Panc1 (cell line): ENCODE measurements around the gene FILIP1L.
A peak's percentile ranks its signal among the peaks of the same experiment; 100 is the strongest.

Experiments used
- POLR2AphosphoS5 ChIP-seq: IDR thresholded peaks from 2 replicates; pipeline ENCODE4 v1.6.1; 2012; ENCODE audit warnings: mild to moderate bottlenecking, low read depth, low read length, moderate library complexity
- TF ChIP-seq, protein P1 (sequence below): fragments of 450-650 bp; IDR thresholded peaks from 2 replicates; pipeline ENCODE4 v1.5.1; 2017; ENCODE audit warnings: mild to moderate bottlenecking
- TF ChIP-seq, protein P2 (sequence below), 2 experiments: IDR thresholded peaks; 2 replicates each; pipeline ENCODE4 v1.6.1; 2011 to 2012; ENCODE audit warnings: low read depth in 2 of 2, control low read depth in 1 of 2, low read length in 1 of 2, mild to moderate bottlenecking in 1 of 2, moderate library complexity in 1 of 2; ENCODE audit not compliant: insufficient read depth in 1 of 2

GRCh38 chr3:99808163-99808794, 306.0 kb downstream of the FILIP1L start:
- TF ChIP-seq POLR2AphosphoS5 = no peak
- TF ChIP-seq, protein P1, sequence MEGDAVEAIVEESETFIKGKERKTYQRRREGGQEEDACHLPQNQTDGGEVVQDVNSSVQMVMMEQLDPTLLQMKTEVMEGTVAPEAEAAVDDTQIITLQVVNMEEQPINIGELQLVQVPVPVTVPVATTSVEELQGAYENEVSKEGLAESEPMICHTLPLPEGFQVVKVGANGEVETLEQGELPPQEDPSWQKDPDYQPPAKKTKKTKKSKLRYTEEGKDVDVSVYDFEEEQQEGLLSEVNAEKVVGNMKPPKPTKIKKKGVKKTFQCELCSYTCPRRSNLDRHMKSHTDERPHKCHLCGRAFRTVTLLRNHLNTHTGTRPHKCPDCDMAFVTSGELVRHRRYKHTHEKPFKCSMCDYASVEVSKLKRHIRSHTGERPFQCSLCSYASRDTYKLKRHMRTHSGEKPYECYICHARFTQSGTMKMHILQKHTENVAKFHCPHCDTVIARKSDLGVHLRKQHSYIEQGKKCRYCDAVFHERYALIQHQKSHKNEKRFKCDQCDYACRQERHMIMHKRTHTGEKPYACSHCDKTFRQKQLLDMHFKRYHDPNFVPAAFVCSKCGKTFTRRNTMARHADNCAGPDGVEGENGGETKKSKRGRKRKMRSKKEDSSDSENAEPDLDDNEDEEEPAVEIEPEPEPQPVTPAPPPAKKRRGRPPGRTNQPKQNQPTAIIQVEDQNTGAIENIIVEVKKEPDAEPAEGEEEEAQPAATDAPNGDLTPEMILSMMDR = peak; percentile 96
- TF ChIP-seq, protein P2, sequence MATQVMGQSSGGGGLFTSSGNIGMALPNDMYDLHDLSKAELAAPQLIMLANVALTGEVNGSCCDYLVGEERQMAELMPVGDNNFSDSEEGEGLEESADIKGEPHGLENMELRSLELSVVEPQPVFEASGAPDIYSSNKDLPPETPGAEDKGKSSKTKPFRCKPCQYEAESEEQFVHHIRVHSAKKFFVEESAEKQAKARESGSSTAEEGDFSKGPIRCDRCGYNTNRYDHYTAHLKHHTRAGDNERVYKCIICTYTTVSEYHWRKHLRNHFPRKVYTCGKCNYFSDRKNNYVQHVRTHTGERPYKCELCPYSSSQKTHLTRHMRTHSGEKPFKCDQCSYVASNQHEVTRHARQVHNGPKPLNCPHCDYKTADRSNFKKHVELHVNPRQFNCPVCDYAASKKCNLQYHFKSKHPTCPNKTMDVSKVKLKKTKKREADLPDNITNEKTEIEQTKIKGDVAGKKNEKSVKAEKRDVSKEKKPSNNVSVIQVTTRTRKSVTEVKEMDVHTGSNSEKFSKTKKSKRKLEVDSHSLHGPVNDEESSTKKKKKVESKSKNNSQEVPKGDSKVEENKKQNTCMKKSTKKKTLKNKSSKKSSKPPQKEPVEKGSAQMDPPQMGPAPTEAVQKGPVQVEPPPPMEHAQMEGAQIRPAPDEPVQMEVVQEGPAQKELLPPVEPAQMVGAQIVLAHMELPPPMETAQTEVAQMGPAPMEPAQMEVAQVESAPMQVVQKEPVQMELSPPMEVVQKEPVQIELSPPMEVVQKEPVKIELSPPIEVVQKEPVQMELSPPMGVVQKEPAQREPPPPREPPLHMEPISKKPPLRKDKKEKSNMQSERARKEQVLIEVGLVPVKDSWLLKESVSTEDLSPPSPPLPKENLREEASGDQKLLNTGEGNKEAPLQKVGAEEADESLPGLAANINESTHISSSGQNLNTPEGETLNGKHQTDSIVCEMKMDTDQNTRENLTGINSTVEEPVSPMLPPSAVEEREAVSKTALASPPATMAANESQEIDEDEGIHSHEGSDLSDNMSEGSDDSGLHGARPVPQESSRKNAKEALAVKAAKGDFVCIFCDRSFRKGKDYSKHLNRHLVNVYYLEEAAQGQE (IDR thresholded peaks at IDR 0.05; ENCODE audit: insufficient read depth in 1 of 2, low read depth in 2 of 2, low read length in 1 of 2) = no peak
